ENCODE measurements around the gene SRPK2.

DNA sequence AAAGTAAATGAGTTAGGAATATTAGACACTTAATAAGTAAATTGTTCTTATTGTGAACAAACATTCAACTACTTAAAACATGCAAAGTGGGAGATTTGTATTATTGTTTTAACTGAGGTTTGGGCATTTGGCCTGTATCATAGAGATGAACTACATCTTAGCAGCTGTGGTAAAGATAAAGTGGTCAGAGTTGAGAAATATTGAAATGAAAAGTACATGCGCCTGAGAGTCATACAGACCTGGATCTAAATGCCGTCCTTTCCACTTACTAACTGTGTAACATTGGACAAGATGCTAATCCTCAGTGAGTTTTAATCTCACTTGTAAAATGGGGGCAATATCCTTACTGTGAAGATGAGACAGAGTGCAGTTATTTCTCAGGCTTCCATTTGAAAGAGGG, 300.3 kb downstream of the SRPK2 start:
- no peak for TF ChIP-seq CTCF (IDR thresholded peaks at IDR 0.05)
- no peak for TF ChIP-seq POLR2A (IDR thresholded peaks at IDR 0.05)
